ENCODE results near the gene CDKN1B. TPM values are rescaled to one million over a fixed set of nuclear protein-coding genes. Genes with fewer than 3 reads are reported as not detected.

CDKN1B gene
- total and polyA plus RNA-seq, 7 experiments from 2014 or later = 15.1 to 205 (median 189) TPM

GRCh38 chr12:12681061-12681765, 36.0 kb upstream of the CDKN1B start:
- intact Hi-C loops (cut with micrococcal nuclease) = no loop called here
- Histone ChIP-seq H3K4me1 (ENCODE audit: control insufficient read depth in 2 of 2, insufficient read depth in 2 of 2, low read length in 2 of 2) (no peaks in the 10 kb centered on the region), H3K9me3 (ENCODE audit: control insufficient read depth in 2 of 3, low read length in 3 of 3) (no peaks in the 10 kb centered on the region), H3K27me3 (ENCODE audit: control insufficient read depth in 2 of 2, insufficient read depth in 2 of 2, low read length in 2 of 2) (no peaks in the 10 kb centered on the region), H3K36me3 (ENCODE audit: control insufficient read depth in 2 of 3, insufficient read depth in 3 of 3, low read length in 3 of 3) (no peaks in the 10 kb centered on the region), H3K4me3 (ENCODE audit: low read length) (no peak overlapping the region), H3K27ac (ENCODE audit: low read depth, low read length) (no peak overlapping the region)
- Mint-ChIP-seq H3K27ac (no peak overlapping the region), H3K4me1 (peaks cover 0 to 4% (median 0%) of the 10 kb centered on the region in 7 donors), H3K9me3 (no peaks in the 10 kb centered on the region), H3K36me3 (peaks cover 0 to 2% (median 0%) of the 10 kb centered on the region in 5 donors), H3K4me3 (no peak overlapping the region), H3K27me3 (no peaks in the 10 kb centered on the region)
- POLR2A ChIA-PET = interaction anchor here (1.2 to 1.7 kb wide), 2 partner anchors 22 to 25 kb away, joined by 5 read pairs; no protein-coding TSS in a partner anchor
- CTCF ChIA-PET = interaction anchor here (1.2 kb wide), 1 partner anchor 55 kb away, joined by 4 read pairs; no protein-coding TSS in a partner anchor
- no peak for ATAC-seq
- no peak for DNase-seq

- Mint-ChIP-seq H3K27me3 (no peaks in the 10 kb centered on the region), H3K36me3 (peaks cover 0 to 2% (median 0%) of the 10 kb centered on the region in 5 donors), H3K9me3 (no peaks in the 10 kb centered on the region), H3K4me1 (peaks cover 0 to 4% (median 0%) of the 10 kb centered on the region in 7 donors), H3K4me3 (no peak overlapping the region), H3K27ac (no peak overlapping the region)
- no peak for DNase-seq
- Histone ChIP-seq H3K27ac (ENCODE audit: low read depth, low read length) (no peak overlapping the region), H3K4me3 (ENCODE audit: low read length) (no peak overlapping the region), H3K9me3 (ENCODE audit: control insufficient read depth in 2 of 3, low read length in 3 of 3) (no peaks in the 10 kb centered on the region), H3K27me3 (ENCODE audit: control insufficient read depth in 2 of 2, insufficient read depth in 2 of 2, low read length in 2 of 2) (no peaks in the 10 kb centered on the region), H3K4me1 (ENCODE audit: control insufficient read depth in 2 of 2, insufficient read depth in 2 of 2, low read length in 2 of 2) (no peaks in the 10 kb centered on the region), H3K36me3 (ENCODE audit: control insufficient read depth in 2 of 3, insufficient read depth in 3 of 3, low read length in 3 of 3) (no peaks in the 10 kb centered on the region)
- ChIA-PET CTCF (interaction anchor here (0.8 to 1.2 kb wide), 2 partner anchors 13 to 54 kb away, joined by 3 to 4 read pairs; partner anchors contain the start of gene GPR19), POLR2A (interaction anchor here (0.6 to 1.7 kb wide), 5 partner anchors 15 to 32 kb away, joined by 3 to 5 read pairs (median 3); no protein-coding TSS in a partner anchor)
- no peak for ATAC-seq
- intact Hi-C loops (cut with micrococcal nuclease) = no loop called here
These were observed 34.9 kb upstream of the CDKN1B start for GRCh38 chr12:12682284-12682683.

DNA sequence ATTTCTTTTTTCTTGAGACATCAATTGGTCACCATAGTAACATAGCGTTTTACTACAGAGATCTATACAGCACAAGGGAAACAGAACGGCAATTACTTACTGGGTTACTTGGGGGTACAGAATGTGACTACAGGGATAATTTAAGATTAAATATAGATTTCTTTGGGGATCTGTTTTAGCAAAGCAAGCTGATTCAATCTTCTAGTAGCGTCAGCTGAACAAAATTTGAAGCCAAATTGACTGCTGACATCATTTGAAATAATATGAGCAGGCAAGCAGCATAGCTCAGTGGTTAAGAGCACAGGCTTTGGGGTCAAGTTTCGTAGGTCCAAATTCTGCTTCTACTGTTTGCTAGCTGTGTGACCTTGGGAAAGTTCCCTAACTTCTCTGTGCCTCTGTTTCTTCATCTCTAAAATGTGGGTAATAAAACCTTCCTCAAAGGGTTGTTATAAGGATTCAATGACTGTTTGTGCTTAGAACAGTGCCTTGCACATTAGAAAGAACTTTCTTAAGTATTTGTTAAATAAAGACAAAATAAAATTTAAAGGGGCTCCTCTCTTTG, 34.0 kb upstream of the CDKN1B start:
- H3K36me3 Mint-ChIP-seq = peaks cover 0 to 5% (median 0%) of the 10 kb centered on the region in 5 donors
- Histone ChIP-seq H3K27me3 (ENCODE audit: control insufficient read depth in 2 of 2, insufficient read depth in 2 of 2, low read length in 2 of 2) (no peaks in the 10 kb centered on the region), H3K9me3 (ENCODE audit: control insufficient read depth in 2 of 3, low read length in 3 of 3) (no peaks in the 10 kb centered on the region), H3K4me1 (ENCODE audit: control insufficient read depth in 2 of 2, insufficient read depth in 2 of 2, low read length in 2 of 2) (no peaks in the 10 kb centered on the region), H3K4me3 (ENCODE audit: low read length) (no peak overlapping the region), H3K36me3 (ENCODE audit: control insufficient read depth in 2 of 3, insufficient read depth in 3 of 3, low read length in 3 of 3) (no peaks in the 10 kb centered on the region), H3K27ac (ENCODE audit: low read depth, low read length) (no peak overlapping the region)
- intact Hi-C loops (cut with micrococcal nuclease) = no loop called here
- H3K27ac Mint-ChIP-seq = no peak overlapping the region
- POLR2A ChIA-PET = interaction anchor here (0.6 to 1.7 kb wide), 5 partner anchors 11 to 31 kb away, joined by 3 to 5 read pairs (median 3); no protein-coding TSS in a partner anchor
- CTCF ChIA-PET = interaction anchor here (0.6 kb wide), 1 partner anchor 349 kb away, joined by 3 read pairs; no protein-coding TSS in a partner anchor
- no peak overlapping the region for H3K4me3 Mint-ChIP-seq
- peaks cover 0 to 4% (median 0%) of the 10 kb centered on the region in 7 donors for H3K4me1 Mint-ChIP-seq
- no peak for DNase-seq
- no peak for ATAC-seq
- H3K9me3 Mint-ChIP-seq = no peaks in the 10 kb centered on the region
- H3K27me3 Mint-ChIP-seq = no peaks in the 10 kb centered on the region

DNA sequence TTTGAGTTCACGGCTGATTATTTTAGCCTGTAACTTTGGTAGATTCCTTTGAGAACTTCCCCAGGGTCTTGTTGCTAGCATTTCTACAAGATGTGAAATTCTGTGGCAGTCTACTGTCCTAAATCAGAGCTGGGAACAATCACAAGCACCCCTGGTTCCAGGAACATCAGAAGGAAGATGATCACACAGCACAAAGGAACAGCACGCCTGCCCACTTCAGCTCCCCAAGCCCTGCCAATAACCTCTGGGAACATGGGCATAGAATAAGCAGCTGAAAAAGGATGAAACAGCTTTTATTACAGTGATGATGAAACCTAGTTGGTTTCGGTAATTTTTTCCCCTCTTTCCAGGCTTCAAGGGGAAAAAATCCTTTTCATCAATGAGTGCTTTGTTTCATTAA, 33.4 kb upstream of the CDKN1B start:
- no peak overlapping the region for H3K27ac ChIP-seq (ENCODE audit: low read depth, low read length)
- intact Hi-C loops (cut with micrococcal nuclease) = no loop called here
- H3K4me1 Mint-ChIP-seq = peaks cover 0 to 7% (median 0%) of the 10 kb centered on the region in 7 donors
- POLR2A ChIA-PET = interaction anchor here (0.5 to 1.4 kb wide), 4 partner anchors 11 to 31 kb away, joined by 3 to 4 read pairs (median 3); partner anchors contain the start of gene GPR19
- H3K27me3 Mint-ChIP-seq = no peaks in the 10 kb centered on the region
- H3K36me3 Mint-ChIP-seq = peaks cover 0 to 7% (median 0%) of the 10 kb centered on the region in 5 donors
- ATAC-seq (no peak), DNase-seq (no peak)
- CTCF ChIA-PET = interaction anchor here (0.6 kb wide), 1 partner anchor 350 kb away, joined by 3 read pairs; no protein-coding TSS in a partner anchor
- H3K9me3 Mint-ChIP-seq = no peaks in the 10 kb centered on the region
- no peak overlapping the region for H3K4me3 Mint-ChIP-seq
- H3K36me3 ChIP-seq (ENCODE audit: control insufficient read depth in 2 of 3, insufficient read depth in 3 of 3, low read length in 3 of 3) = no peaks in the 10 kb centered on the region
- H3K27ac Mint-ChIP-seq = no peak overlapping the region
- no peaks in the 10 kb centered on the region for H3K4me1 ChIP-seq (ENCODE audit: control insufficient read depth in 2 of 2, insufficient read depth in 2 of 2, low read length in 2 of 2)
- H3K4me3 ChIP-seq (ENCODE audit: low read length) = no peak overlapping the region
- H3K27me3 ChIP-seq (ENCODE audit: control insufficient read depth in 2 of 2, insufficient read depth in 2 of 2, low read length in 2 of 2) = no peaks in the 10 kb centered on the region
- H3K9me3 ChIP-seq (ENCODE audit: control insufficient read depth in 2 of 3, low read length in 3 of 3) = no peaks in the 10 kb centered on the region

DNA sequence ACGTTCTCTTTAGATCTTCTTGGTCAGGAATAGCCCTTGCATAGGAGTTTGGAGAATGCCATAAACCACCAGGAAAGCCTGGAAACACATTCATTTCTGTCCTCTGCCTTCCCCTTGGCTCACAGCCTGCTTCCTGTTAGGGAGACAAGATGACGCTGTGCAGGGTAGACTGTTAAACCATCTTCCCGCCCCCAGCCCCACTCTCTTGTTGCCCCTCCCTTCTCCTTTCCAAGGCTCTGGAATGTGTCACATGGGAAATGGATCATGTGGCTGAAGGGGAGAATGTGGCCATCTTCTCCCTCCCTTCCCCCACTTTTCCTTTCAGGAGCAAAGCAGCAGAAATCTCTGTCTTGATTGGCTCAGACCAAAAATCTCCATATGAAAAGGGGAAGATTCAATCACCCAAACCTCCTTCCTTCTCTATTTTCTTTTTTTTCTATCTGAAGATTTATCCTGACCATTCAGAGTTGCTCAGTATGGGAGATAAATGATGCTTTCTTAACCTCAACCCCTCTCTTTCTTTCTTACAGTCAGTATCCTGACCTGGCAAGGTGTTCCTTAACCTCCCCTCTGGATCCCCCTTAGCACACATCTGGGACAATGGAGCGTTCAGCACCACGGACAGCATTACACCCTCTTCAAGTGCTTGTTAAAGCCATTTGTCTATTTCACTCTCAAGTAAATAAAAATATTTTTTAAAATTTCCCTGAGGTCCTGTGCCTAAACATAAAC, 32.6 kb upstream of the CDKN1B start:
- no peaks in the 10 kb centered on the region for H3K27me3 Mint-ChIP-seq
- Histone ChIP-seq H3K27me3 (ENCODE audit: control insufficient read depth in 2 of 2, insufficient read depth in 2 of 2, low read length in 2 of 2) (no peaks in the 10 kb centered on the region), H3K4me3 (ENCODE audit: low read length) (no peak overlapping the region), H3K27ac (ENCODE audit: low read depth, low read length) (no peak overlapping the region), H3K36me3 (ENCODE audit: control insufficient read depth in 2 of 3, insufficient read depth in 3 of 3, low read length in 3 of 3) (no peaks in the 10 kb centered on the region), H3K9me3 (ENCODE audit: control insufficient read depth in 2 of 3, low read length in 3 of 3) (no peaks in the 10 kb centered on the region), H3K4me1 (ENCODE audit: control insufficient read depth in 2 of 2, insufficient read depth in 2 of 2, low read length in 2 of 2) (peaks cover 3 to 5% of the 10 kb centered on the region in 2 donors)
- H3K36me3 Mint-ChIP-seq = peaks cover 0 to 7% (median 0%) of the 10 kb centered on the region in 5 donors
- CTCF ChIA-PET = no interaction called here
- no peaks in the 10 kb centered on the region for H3K9me3 Mint-ChIP-seq
- H3K27ac Mint-ChIP-seq = no peak overlapping the region
- intact Hi-C loops (cut with micrococcal nuclease) = no loop called here
- H3K4me1 Mint-ChIP-seq = peaks cover 0 to 14% (median 8%) of the 10 kb centered on the region in 7 donors
- ATAC-seq (no peak), DNase-seq (no peak)
- POLR2A ChIA-PET = interaction anchor here (0.5 to 35.7 kb wide), 2 partner anchors 11 to 32 kb away, joined by 3 to 1179 read pairs; partner anchors contain the start of genes CDKN1B and GPR19
- no peak overlapping the region for H3K4me3 Mint-ChIP-seq

DNA sequence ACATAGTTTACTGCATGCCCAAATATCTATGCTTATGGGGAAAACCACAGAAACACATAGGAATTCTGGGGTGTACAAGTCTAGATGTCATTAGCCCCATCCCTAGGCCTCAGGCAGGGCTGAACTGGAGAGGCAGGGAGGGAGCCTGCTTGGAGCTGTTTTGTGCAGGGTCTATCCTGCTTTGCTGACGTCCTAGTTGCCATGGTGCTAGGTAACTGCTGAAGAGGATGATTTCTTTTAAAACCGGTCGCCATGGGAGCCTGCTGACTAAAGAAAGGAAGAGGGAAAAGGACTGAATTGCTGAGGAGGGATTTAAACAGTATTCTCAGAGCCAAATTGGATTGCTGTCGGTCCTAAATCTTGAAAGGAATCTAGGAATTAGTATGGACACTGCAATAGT, 31.9 kb upstream of the CDKN1B start:
- ATAC-seq (no peak), DNase-seq (no peak)
- Mint-ChIP-seq H3K9me3 (no peaks in the 10 kb centered on the region), H3K4me3 (no peak overlapping the region), H3K27ac (no peak overlapping the region), H3K27me3 (no peaks in the 10 kb centered on the region), H3K36me3 (peaks cover 0 to 9% (median 0%) of the 10 kb centered on the region in 5 donors), H3K4me1 (peaks cover 0 to 19% (median 16%) of the 10 kb centered on the region in 7 donors)
- Histone ChIP-seq H3K4me1 (ENCODE audit: control insufficient read depth in 2 of 2, insufficient read depth in 2 of 2, low read length in 2 of 2) (peaks cover 3 to 9% of the 10 kb centered on the region in 2 donors), H3K27ac (ENCODE audit: low read depth, low read length) (no peak overlapping the region), H3K4me3 (ENCODE audit: low read length) (no peak overlapping the region), H3K27me3 (ENCODE audit: control insufficient read depth in 2 of 2, insufficient read depth in 2 of 2, low read length in 2 of 2) (no peaks in the 10 kb centered on the region), H3K9me3 (ENCODE audit: control insufficient read depth in 2 of 3, low read length in 3 of 3) (no peaks in the 10 kb centered on the region), H3K36me3 (ENCODE audit: control insufficient read depth in 2 of 3, insufficient read depth in 3 of 3, low read length in 3 of 3) (no peaks in the 10 kb centered on the region)
- ChIA-PET POLR2A (interaction anchor here (0.7 to 35.7 kb wide), 3 partner anchors 9 to 326 kb away, joined by 3 to 1179 read pairs (median 3); partner anchors contain the start of gene CDKN1B), CTCF (no interaction called here)
- intact Hi-C loops (cut with micrococcal nuclease) = no loop called here

Data from naive thymus-derived CD4-positive, alpha-beta T cell (primary cell).